T-cell (primary cell): ENCODE data around the gene NXPH4. TPM values are rescaled to one million over a fixed set of nuclear protein-coding genes. Genes with fewer than 3 reads are reported as not detected.

ENCODE experiments used
- ATAC-seq, 4 experiments: fragments of 200-7000 bp in 3 of 4; fragments of 150-1000 bp in 1 of 4; cut with Tn5 transposase; replicated peaks in 1 of 4; 1 replicate in 3 of 4; 2 replicates in 1 of 4; pipeline ENCODE4 v1.10.0; 2021; ENCODE audit warnings: moderate library complexity in 3 of 4, mild to moderate bottlenecking in 2 of 4, moderate number of reproducible peaks in 1 of 4
- CTCF ChIA-PET, 2 donors: fragments of 300-600 bp; sonication (Branson Sonifier 250); formaldehyde crosslinking; loops; one replicate each; lab custom pipeline; 2022; ENCODE audit warnings: antibody characterized with exemption in 2 of 2; lab: Charles Lee
- POLR2A ChIA-PET, 2 donors: fragments of 300-600 bp; sonication (Branson Sonifier 250); formaldehyde crosslinking; loops; one replicate each; lab custom pipeline; 2022; ENCODE audit warnings: antibody characterized with exemption in 2 of 2; lab: Charles Lee
- DNase-seq, 35 experiments: peaks; one replicate each; pipeline versions ENCODE4 v3.0.0 to v3.0.0-alpha.2; 2013 to 2023
- H3K27ac ChIP-seq: one replicate; pipeline ENCODE4 v1.5.1; 2013; ENCODE audit warnings: low read length
- H3K27me3 ChIP-seq, 2 experiments: replicated peaks in 1 of 2; 1 replicate in 1 of 2; 2 replicates in 1 of 2; pipeline versions ENCODE4 v1.6.1 to v1.7.0; 2013; ENCODE audit warnings: low read length in 1 of 2, mixed read lengths in 1 of 2; ENCODE audit not compliant: control insufficient read depth in 2 of 2, insufficient read depth in 2 of 2; ENCODE audit errors: extremely low read depth in 1 of 2
- H3K36me3 ChIP-seq, 2 donors: 1 replicate in 1 of 2; 2 replicates in 1 of 2; pipeline versions ENCODE4 v1.6.1 to v1.7.0; 2013; ENCODE audit warnings: low read length in 1 of 2; ENCODE audit not compliant: control insufficient read depth in 2 of 2, insufficient read depth in 1 of 2; ENCODE audit errors: extremely low read depth in 1 of 2
- H3K4me1 ChIP-seq, 2 experiments: 1 replicate in 1 of 2; 2 replicates in 1 of 2; pipeline versions ENCODE4 v1.6.1 to v1.7.0; 2013; ENCODE audit warnings: low read length in 2 of 2, mixed read lengths in 1 of 2; ENCODE audit not compliant: insufficient read depth in 2 of 2, control insufficient read depth in 1 of 2; ENCODE audit errors: extremely low read depth in 1 of 2
- H3K4me3 ChIP-seq, 2 donors: 1 replicate in 1 of 2; 2 replicates in 1 of 2; pipeline versions ENCODE4 v1.5.1 to v1.7.0; 2013; ENCODE audit warnings: mild to moderate bottlenecking in 2 of 2, low read length in 1 of 2, moderate library complexity in 1 of 2; ENCODE audit not compliant: control insufficient read depth in 1 of 2; ENCODE audit errors: extremely low read depth in 1 of 2
- H3K9me3 ChIP-seq: 2 replicates; pipeline ENCODE4 v1.7.0; 2013
- H3K27ac Mint-ChIP-seq, 2 donors: one replicate each; pipeline ENCODE4 v1.8.0; 2020 to 2021; ENCODE audit warnings: mild to moderate bottlenecking in 2 of 2, mixed read lengths in 2 of 2
- H3K27me3 Mint-ChIP-seq, 2 donors: one replicate each; pipeline ENCODE4 v1.8.0; 2021 to 2022; ENCODE audit warnings: mixed read lengths in 2 of 2
- H3K36me3 Mint-ChIP-seq: one replicate; pipeline ENCODE4 v1.8.0; 2021; ENCODE audit warnings: mixed read lengths
- H3K4me1 Mint-ChIP-seq, 3 donors: one replicate each; pipeline ENCODE4 v1.8.0; 2020 to 2022; ENCODE audit warnings: mixed read lengths in 3 of 3, mild to moderate bottlenecking in 1 of 3
- H3K4me3 Mint-ChIP-seq, 3 donors: one replicate each; pipeline ENCODE4 v1.8.0; 2020 to 2022; ENCODE audit warnings: mild to moderate bottlenecking in 3 of 3, mixed read lengths in 3 of 3, moderate library complexity in 3 of 3
- H3K9me3 Mint-ChIP-seq, 3 donors: one replicate each; pipeline ENCODE4 v1.8.0; 2020 to 2022; ENCODE audit warnings: mixed read lengths in 3 of 3
- WGBS: methylation state at CpG from one replicate; pipeline ENCODE4 v1.1.5; 2013; ENCODE audit warnings: missing lambda C conversion rate; ENCODE audit not compliant: insufficient coverage; 5-methylcytosine and 5-hydroxymethylcytosine counted together
- total RNA-seq, 35 experiments: library from RNA in 6 of 35; stranded (reverse) in 6 of 35; fragments of 120-200 nt in 1 of 35; gene quantifications; one replicate each; pipeline versions ENCODE4 v1.2.1 to v1.2.4 and lab custom pipeline; 2013 to 2026

The NXPH4 gene
- total RNA-seq, 5 donors from 2014 or later (not counting 1 experiment from before 2014, with no cell fraction given): 0.49 to 4.5 (median 1.0) TPM; not detected in 1

DNA sequence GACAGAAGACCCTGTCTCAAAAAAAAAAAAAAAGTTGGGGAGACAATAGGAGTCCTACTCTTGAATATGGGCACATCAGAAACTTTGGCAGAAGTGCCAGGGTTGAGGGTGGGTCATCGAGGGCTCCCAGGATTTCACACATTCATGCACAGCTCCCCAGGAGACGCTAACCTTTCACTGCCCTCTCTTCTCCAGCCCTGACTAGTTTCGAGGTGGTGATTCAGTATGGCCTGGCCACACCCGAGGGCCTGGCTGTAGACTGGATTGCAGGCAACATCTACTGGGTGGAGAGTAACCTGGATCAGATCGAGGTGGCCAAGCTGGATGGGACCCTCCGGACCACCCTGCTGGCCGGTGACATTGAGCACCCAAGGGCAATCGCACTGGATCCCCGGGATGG lies 39.7 kb upstream of the NXPH4 start:
- Mint-ChIP-seq H3K27ac (no peak overlapping the region), H3K36me3 (no peaks in the 10 kb centered on the region), H3K4me3 (no peak overlapping the region), H3K9me3 (no peaks in the 10 kb centered on the region), H3K27me3 (no peaks in the 10 kb centered on the region), H3K4me1 (no peaks in the 10 kb centered on the region)
- Histone ChIP-seq H3K4me1 (no peaks in the 10 kb centered on the region), H3K36me3 (no peaks in the 10 kb centered on the region), H3K9me3 (no peaks in the 10 kb centered on the region), H3K27ac (no peak overlapping the region), H3K27me3 (peaks cover 0 to 8% of the 10 kb centered on the region in 2 experiments), H3K4me3 (no peak overlapping the region)
- ChIA-PET POLR2A (no interaction called here), CTCF (no interaction called here)
- ATAC-seq: no peak
- 76% methylated on average over 7 of the region's 9 CpGs for WGBS
- no peak for DNase-seq

DNA sequence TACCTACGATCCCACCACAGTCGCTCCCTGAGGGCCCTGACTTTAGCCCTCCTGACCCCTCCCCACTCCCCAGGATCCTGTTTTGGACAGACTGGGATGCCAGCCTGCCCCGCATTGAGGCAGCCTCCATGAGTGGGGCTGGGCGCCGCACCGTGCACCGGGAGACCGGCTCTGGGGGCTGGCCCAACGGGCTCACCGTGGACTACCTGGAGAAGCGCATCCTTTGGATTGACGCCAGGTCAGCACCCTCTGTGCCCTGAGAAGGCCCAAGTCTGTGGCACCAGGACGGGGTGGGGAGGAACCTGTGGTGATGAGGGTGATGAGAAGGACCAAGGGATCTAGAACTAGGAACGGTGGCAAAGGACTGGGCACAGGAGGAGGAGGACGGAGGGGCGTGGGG lies 39.2 kb upstream of the NXPH4 start:
- H3K9me3 ChIP-seq: no peaks in the 10 kb centered on the region
- no peak overlapping the region for H3K4me3 Mint-ChIP-seq
- H3K9me3 Mint-ChIP-seq: no peaks in the 10 kb centered on the region
- H3K36me3 ChIP-seq: no peaks in the 10 kb centered on the region
- no peaks in the 10 kb centered on the region for H3K4me1 Mint-ChIP-seq
- DNase-seq: no peak
- 86% methylated on average over 12 of the region's 16 CpGs for WGBS
- peaks cover 0 to 8% of the 10 kb centered on the region in 2 experiments for H3K27me3 ChIP-seq
- ChIA-PET CTCF (no interaction called here), POLR2A (no interaction called here)
- no peaks in the 10 kb centered on the region for H3K4me1 ChIP-seq
- H3K27ac Mint-ChIP-seq: no peak overlapping the region
- no peak for ATAC-seq
- H3K27ac ChIP-seq: no peak overlapping the region
- H3K27me3 Mint-ChIP-seq: no peaks in the 10 kb centered on the region
- no peak overlapping the region for H3K4me3 ChIP-seq
- H3K36me3 Mint-ChIP-seq: no peaks in the 10 kb centered on the region

- ChIA-PET CTCF (no interaction called here), POLR2A (no interaction called here)
- Histone ChIP-seq H3K4me3 (no peak overlapping the region), H3K36me3 (no peaks in the 10 kb centered on the region), H3K9me3 (no peaks in the 10 kb centered on the region), H3K27ac (no peak overlapping the region), H3K4me1 (peaks cover 0 to 4% of the 10 kb centered on the region in 2 experiments), H3K27me3 (peaks cover 0 to 8% of the 10 kb centered on the region in 2 experiments)
- WGBS: 82% methylated on average over 13 of the region's 14 CpGs
- Mint-ChIP-seq H3K27me3 (no peaks in the 10 kb centered on the region), H3K4me3 (no peak overlapping the region), H3K36me3 (no peaks in the 10 kb centered on the region), H3K9me3 (no peaks in the 10 kb centered on the region), H3K27ac (no peak overlapping the region), H3K4me1 (peaks cover 0 to 4% (median 2%) of the 10 kb centered on the region in 3 donors)
- DNase-seq: no peak
- no peak for ATAC-seq
Measured at GRCh38 chr12:57178213-57178612, 38.4 kb upstream of the NXPH4 start.

DNA sequence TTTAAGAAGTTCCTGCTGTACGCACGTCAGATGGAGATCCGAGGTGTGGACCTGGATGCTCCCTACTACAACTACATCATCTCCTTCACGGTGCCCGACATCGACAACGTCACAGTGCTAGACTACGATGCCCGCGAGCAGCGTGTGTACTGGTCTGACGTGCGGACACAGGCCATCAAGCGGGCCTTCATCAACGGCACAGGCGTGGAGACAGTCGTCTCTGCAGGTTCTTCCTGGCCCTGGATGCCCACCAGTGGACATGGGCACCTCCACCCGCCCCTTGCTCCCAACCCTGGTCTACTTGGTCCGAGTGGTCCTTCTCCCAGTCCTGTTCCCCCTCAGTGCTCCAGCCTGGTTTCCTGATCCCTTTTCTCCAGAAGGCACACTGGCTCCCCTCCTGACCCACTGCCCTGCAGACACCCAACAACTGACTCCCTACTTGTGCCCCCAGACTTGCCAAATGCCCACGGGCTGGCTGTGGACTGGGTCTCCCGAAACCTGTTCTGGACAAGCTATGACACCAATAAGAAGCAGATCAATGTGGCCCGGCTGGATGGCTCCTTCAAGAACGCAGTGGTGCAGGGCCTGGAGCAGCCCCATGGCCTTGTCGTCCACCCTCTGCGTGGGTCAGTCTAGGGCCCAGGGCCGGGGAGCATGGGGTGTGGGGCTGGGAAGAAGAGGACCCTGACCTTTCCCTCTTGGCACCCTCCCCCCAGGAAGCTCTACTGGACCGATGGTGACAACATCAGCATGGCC lies 37.1 kb upstream of the NXPH4 start:
- H3K4me3 ChIP-seq: no peak overlapping the region
- no peaks in the 10 kb centered on the region for H3K36me3 Mint-ChIP-seq
- H3K27ac Mint-ChIP-seq: no peak overlapping the region
- POLR2A ChIA-PET: no interaction called here
- peaks cover 0 to 4% (median 2%) of the 10 kb centered on the region in 3 donors for H3K4me1 Mint-ChIP-seq
- H3K27me3 ChIP-seq: peaks cover 0 to 7% of the 10 kb centered on the region in 2 experiments
- WGBS: 90% methylated on average over 23 of the region's 27 CpGs
- CTCF ChIA-PET: no interaction called here
- H3K36me3 ChIP-seq: no peaks in the 10 kb centered on the region
- no peak overlapping the region for H3K27ac ChIP-seq
- no peak for DNase-seq
- no peaks in the 10 kb centered on the region for H3K27me3 Mint-ChIP-seq
- no peaks in the 10 kb centered on the region for H3K9me3 ChIP-seq
- no peak overlapping the region for H3K4me3 Mint-ChIP-seq
- peaks cover 0 to 6% of the 10 kb centered on the region in 2 experiments for H3K4me1 ChIP-seq
- no peaks in the 10 kb centered on the region for H3K9me3 Mint-ChIP-seq
- no peak for ATAC-seq

DNA sequence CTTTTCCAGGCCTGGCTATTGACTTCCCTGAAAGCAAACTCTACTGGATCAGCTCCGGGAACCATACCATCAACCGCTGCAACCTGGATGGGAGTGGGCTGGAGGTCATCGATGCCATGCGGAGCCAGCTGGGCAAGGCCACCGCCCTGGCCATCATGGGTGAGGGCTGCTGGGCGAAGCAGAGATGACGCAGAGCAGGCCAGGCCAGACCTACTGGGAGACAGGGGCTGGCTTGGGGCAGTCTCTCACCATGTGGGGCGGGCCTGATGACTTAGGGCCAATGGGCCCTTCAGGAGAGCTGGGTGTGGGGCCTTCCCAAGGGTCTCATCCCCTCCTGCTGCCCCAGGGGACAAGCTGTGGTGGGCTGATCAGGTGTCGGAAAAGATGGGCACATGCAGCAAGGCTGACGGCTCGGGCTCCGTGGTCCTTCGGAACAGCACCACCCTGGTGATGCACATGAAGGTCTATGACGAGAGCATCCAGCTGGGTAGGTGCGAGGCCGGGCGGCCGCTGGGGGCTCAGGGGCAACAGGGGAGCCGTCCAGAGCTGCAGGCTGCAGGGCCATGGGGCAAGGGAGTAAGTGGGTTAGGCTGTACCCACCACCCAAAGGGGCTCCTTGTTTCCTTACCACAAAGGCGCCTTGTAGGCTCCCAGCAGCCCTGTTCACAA lies 36.1 kb upstream of the NXPH4 start:
- POLR2A ChIA-PET: no interaction called here
- no peak overlapping the region for H3K4me3 Mint-ChIP-seq
- DNase-seq (no peak), ATAC-seq (no peak)
- H3K36me3 ChIP-seq: no peaks in the 10 kb centered on the region
- CTCF ChIA-PET: no interaction called here
- no peak overlapping the region for H3K27ac ChIP-seq
- no peaks in the 10 kb centered on the region for H3K9me3 ChIP-seq
- peaks cover 0 to 4% (median 2%) of the 10 kb centered on the region in 3 donors for H3K4me1 Mint-ChIP-seq
- whole genome bisulfite sequencing: 89% methylated on average over 18 of the region's 20 CpGs
- H3K27me3 ChIP-seq: peaks cover 0 to 7% of the 10 kb centered on the region in 2 experiments
- no peaks in the 10 kb centered on the region for H3K9me3 Mint-ChIP-seq
- no peaks in the 10 kb centered on the region for H3K27me3 Mint-ChIP-seq
- no peak overlapping the region for H3K27ac Mint-ChIP-seq
- peaks cover 0 to 6% of the 10 kb centered on the region in 2 experiments for H3K4me1 ChIP-seq
- no peak overlapping the region for H3K4me3 ChIP-seq
- no peaks in the 10 kb centered on the region for H3K36me3 Mint-ChIP-seq

DNA sequence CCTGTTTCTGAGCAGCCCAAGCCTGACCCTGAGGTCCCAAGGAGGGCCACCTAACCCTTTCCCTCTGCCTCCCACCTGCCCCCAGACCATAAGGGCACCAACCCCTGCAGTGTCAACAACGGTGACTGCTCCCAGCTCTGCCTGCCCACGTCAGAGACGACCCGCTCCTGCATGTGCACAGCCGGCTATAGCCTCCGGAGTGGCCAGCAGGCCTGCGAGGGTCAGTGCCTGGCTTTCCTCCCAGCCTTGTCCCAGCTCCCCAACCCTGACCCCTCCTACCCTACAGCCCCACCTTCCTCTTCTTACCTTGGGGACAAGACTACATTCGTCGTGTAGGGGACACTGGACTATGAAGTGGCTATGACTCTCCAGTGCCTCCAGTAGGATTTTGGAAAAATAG lies 35.5 kb upstream of the NXPH4 start:
- H3K27ac Mint-ChIP-seq: no peak overlapping the region
- H3K27me3 Mint-ChIP-seq: no peaks in the 10 kb centered on the region
- DNase-seq (no peak), ATAC-seq (no peak)
- H3K9me3 Mint-ChIP-seq: no peaks in the 10 kb centered on the region
- ChIA-PET POLR2A (no interaction called here), CTCF (interaction anchor here (1.0 to 2.7 kb wide), 3 partner anchors 53 to 112 kb away, joined by 3 to 25 read pairs (median 4); partner anchors contain the start of gene LRP1 (in 1 of the 2))
- H3K36me3 ChIP-seq: no peaks in the 10 kb centered on the region
- H3K4me1 ChIP-seq: peaks cover 0 to 6% of the 10 kb centered on the region in 2 experiments
- H3K4me3 Mint-ChIP-seq: no peak overlapping the region
- peaks cover 0 to 3% of the 10 kb centered on the region in 2 experiments for H3K27me3 ChIP-seq
- no peaks in the 10 kb centered on the region for H3K36me3 Mint-ChIP-seq
- no peak overlapping the region for H3K4me3 ChIP-seq
- no peaks in the 10 kb centered on the region for H3K9me3 ChIP-seq
- WGBS: 77% methylated on average over 7 of the region's 9 CpGs
- peaks cover 0 to 4% (median 2%) of the 10 kb centered on the region in 3 donors for H3K4me1 Mint-ChIP-seq
- H3K27ac ChIP-seq: no peak overlapping the region
